DOHH2 (cell line): Measurements from ENCODE around the gene SNU13.
"Not testable (repeated sequence)": the region's sequence is repeated elsewhere in the genome, so short reads cannot be mapped to it uniquely, and the experiment has no call there.

Experiments
- H3F3A ChIP-seq: fragments of 200-600 bp; sonication (generic), shearing (Covaris generic); 2 replicates; pipeline ENCODE4 v1.6.0; 2016; ENCODE audit warnings: antibody characterized with exemption, mild to moderate bottlenecking; ENCODE audit not compliant: control insufficient read depth, insufficient read depth
- H3K27ac ChIP-seq: fragments of 200-600 bp; sonication (generic); 2 replicates; pipeline ENCODE4 v1.5.1; 2014; ENCODE audit warnings: low read depth, mild to moderate bottlenecking, low read length, moderate library complexity
- H3K27me3 ChIP-seq: fragments of 200-600 bp; sonication (generic); 2 replicates; pipeline ENCODE4 v1.6.1; 2014; ENCODE audit warnings: mild to moderate bottlenecking, low read length, mixed read lengths; ENCODE audit not compliant: control insufficient read depth
- H3K36me3 ChIP-seq: fragments of 200-600 bp; sonication (generic); 2 replicates; pipeline ENCODE4 v1.6.1; 2014; ENCODE audit warnings: mild to moderate bottlenecking, low read length, moderate library complexity, mixed read lengths; ENCODE audit not compliant: control insufficient read depth
- H3K4me1 ChIP-seq: fragments of 200-600 bp; sonication (generic); 2 replicates; pipeline ENCODE4 v1.6.1; 2014; ENCODE audit warnings: mild to moderate bottlenecking, low read length, mixed read lengths; ENCODE audit not compliant: control insufficient read depth
- H3K4me2 ChIP-seq: fragments of 200-600 bp; sonication (generic); 2 replicates; pipeline ENCODE4 v1.6.0; 2014; ENCODE audit warnings: mild to moderate bottlenecking, low read length, moderate library complexity
- H3K4me3 ChIP-seq: fragments of 200-600 bp; sonication (generic); 2 replicates; pipeline ENCODE4 v1.5.1; 2014; ENCODE audit warnings: mild to moderate bottlenecking, low read length, mixed read lengths
- H3K79me2 ChIP-seq: fragments of 200-600 bp; sonication (generic); 2 replicates; pipeline ENCODE4 v1.6.1; 2014; ENCODE audit warnings: mild to moderate bottlenecking, low read length, mixed read lengths; ENCODE audit not compliant: control insufficient read depth
- H3K9me2 ChIP-seq: fragments of 200-600 bp; sonication (generic); replicated peaks from 2 replicates; pipeline ENCODE4 v1.6.1; 2014; ENCODE audit warnings: mild to moderate bottlenecking, low read length, mixed read lengths; ENCODE audit not compliant: control insufficient read depth
- H3K9me3 ChIP-seq: fragments of 200-600 bp; sonication (generic); 2 replicates; pipeline ENCODE4 v1.6.1; 2014; ENCODE audit warnings: antibody characterized with exemption, low read length, mixed read lengths; ENCODE audit not compliant: control insufficient read depth, insufficient read depth
- H4K20me1 ChIP-seq: fragments of 200-600 bp; sonication (generic); 2 replicates; pipeline ENCODE4 v1.6.0; 2014; ENCODE audit warnings: low read depth, mild to moderate bottlenecking, antibody characterized with exemption, low read length, moderate library complexity; ENCODE audit not compliant: control insufficient read depth, insufficient read depth
- EZH2phosphoT487 ChIP-seq: fragments of 200-600 bp; sonication (generic); IDR thresholded peaks from 2 replicates; pipeline ENCODE4 v1.6.1; 2017; ENCODE audit warnings: borderline replicate concordance, mild to moderate bottlenecking, antibody characterized with exemption, low read length, moderate library complexity, mixed read lengths
- TF ChIP-seq, protein P1 (sequence below): fragments of 200-600 bp; sonication (generic); IDR thresholded peaks from one replicate; pipeline ENCODE4 v1.5.1; 2014; ENCODE audit warnings: antibody characterized with exemption, mild to moderate bottlenecking, low read depth, low read length; ENCODE audit not compliant: poor library complexity, severe bottlenecking

The SNU13 gene

DNA sequence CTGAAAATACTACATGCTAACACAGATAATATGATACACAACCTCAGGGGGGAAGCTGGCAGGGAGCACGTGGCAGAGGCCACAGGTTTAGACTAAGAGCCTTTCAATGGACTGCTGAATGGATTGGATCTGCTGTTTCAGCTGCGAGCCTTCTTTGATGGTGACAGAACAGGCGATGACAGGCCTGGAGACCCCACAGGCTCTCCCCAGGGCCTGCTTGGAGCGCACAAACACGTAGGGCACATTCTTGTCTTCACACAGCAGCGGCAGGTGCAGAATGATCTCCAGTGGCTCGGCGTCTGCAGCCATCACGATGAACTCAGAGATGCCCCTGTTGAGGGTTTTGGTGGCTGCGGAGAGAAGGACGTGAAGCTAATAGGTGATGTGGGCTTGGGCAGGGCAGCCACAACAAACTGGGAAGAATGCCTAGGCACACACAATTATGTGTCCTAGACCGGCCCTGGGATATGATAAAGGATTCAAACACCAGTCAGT lies 13.8 kb downstream of the SNU13 start:
- peaks cover 7% of the 10 kb centered on the region; the same call in 1 of the 2 replicates for H4K20me1 ChIP-seq
- no peak for TF ChIP-seq EZH2phosphoT487
- TF ChIP-seq, protein P1, sequence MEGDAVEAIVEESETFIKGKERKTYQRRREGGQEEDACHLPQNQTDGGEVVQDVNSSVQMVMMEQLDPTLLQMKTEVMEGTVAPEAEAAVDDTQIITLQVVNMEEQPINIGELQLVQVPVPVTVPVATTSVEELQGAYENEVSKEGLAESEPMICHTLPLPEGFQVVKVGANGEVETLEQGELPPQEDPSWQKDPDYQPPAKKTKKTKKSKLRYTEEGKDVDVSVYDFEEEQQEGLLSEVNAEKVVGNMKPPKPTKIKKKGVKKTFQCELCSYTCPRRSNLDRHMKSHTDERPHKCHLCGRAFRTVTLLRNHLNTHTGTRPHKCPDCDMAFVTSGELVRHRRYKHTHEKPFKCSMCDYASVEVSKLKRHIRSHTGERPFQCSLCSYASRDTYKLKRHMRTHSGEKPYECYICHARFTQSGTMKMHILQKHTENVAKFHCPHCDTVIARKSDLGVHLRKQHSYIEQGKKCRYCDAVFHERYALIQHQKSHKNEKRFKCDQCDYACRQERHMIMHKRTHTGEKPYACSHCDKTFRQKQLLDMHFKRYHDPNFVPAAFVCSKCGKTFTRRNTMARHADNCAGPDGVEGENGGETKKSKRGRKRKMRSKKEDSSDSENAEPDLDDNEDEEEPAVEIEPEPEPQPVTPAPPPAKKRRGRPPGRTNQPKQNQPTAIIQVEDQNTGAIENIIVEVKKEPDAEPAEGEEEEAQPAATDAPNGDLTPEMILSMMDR = no peak
- H3K9me3 ChIP-seq = no peaks in the 10 kb centered on the region
- H3K4me3 ChIP-seq = no peak overlapping the region
- no peak overlapping the region for H3K4me2 ChIP-seq
- H3K4me1 ChIP-seq = no peaks in the 10 kb centered on the region
- H3K79me2 ChIP-seq = peaks cover 78% of the 10 kb centered on the region
- H3K36me3 ChIP-seq = peaks cover 75% of the 10 kb centered on the region
- no peaks in the 10 kb centered on the region for H3K27me3 ChIP-seq
- no peak overlapping the region for H3K27ac ChIP-seq
- H3K9me2 ChIP-seq = no peaks in the 10 kb centered on the region
- peaks cover 8% of the 10 kb centered on the region for H3F3A ChIP-seq

GRCh38 chr22:41672780-41673509 lies 15.7 kb downstream of the SNU13 start:
- TF ChIP-seq, protein P1 = peak; percentile 79
- TF ChIP-seq EZH2phosphoT487 = no peak
- peaks cover 59% of the 10 kb centered on the region for H3K79me2 ChIP-seq
- 0 out of 2 replicates have a peak overlapping the region, but pooled peaks have one; percentile 7 for H3K27ac ChIP-seq

DNA sequence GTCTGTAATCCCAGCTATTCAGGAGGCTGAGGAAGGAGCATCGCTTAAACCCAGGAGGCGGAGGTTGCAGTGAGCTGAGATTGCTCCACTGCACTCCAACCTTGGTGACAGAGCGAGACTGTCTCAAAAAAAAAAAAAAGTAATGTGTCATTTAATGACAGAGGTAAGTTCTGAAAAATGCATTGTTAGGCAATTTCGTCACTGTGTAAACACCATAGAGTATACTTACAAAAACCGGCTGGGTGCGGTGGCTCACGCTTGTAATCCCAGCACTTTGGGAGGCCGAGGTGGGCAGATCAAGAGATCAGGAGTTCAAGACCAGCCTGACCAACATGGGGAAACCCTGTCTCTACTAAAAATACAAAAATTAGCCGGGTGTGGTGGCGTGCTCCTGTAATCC lies 16.6 kb downstream of the SNU13 start:
- H3K27ac ChIP-seq, H3K4me1 ChIP-seq: not testable (repeated sequence)
- peaks cover 14% of the 10 kb centered on the region for H3F3A ChIP-seq

More at GRCh38 chr22:41672780-41673509, 15.7 kb downstream of the SNU13 start:
- H3K9me3 ChIP-seq = no peaks in the 10 kb centered on the region
- H3K27me3 ChIP-seq = no peaks in the 10 kb centered on the region
- no peak overlapping the region for H3K4me2 ChIP-seq
- peaks cover 60% of the 10 kb centered on the region for H3K36me3 ChIP-seq
- peaks cover 8% of the 10 kb centered on the region for H3F3A ChIP-seq
- H4K20me1 ChIP-seq = 0 out of 2 replicates have a peak, but pooled peaks cover 3% of the 10 kb centered on the region
- no peaks in the 10 kb centered on the region for H3K9me2 ChIP-seq
- H3K4me3 ChIP-seq = no peak overlapping the region
- H3K4me1 ChIP-seq = peaks cover under 1% of the 10 kb centered on the region; the same call in 1 of the 2 replicates

More for the DNA sequence above, 16.6 kb downstream of the SNU13 start:
- H3K4me3 ChIP-seq, H3K9me3 ChIP-seq, H3K4me2 ChIP-seq, H3K27me3 ChIP-seq, H3K9me2 ChIP-seq, H4K20me1 ChIP-seq: not testable (repeated sequence)
- peaks cover 52% of the 10 kb centered on the region for H3K36me3 ChIP-seq
- peaks cover 54% of the 10 kb centered on the region for H3K79me2 ChIP-seq
